ENCODE data around the gene EEA1.

The EEA1 gene

GRCh38 chr12:92740411-92740810 is 188.7 kb downstream of the EEA1 start:
- no peak for DNase-seq

- no peak for DNase-seq
Measured at GRCh38 chr12:92739113-92739512, 190.0 kb downstream of the EEA1 start.

GRCh38 chr12:92737855-92738850 is 190.9 kb downstream of the EEA1 start:
- DNase-seq = no peak

GRCh38 chr12:92736605-92737004 is 192.5 kb downstream of the EEA1 start:
- no peak for DNase-seq

- no peak for DNase-seq
Measured at GRCh38 chr12:92735131-92735721, 193.9 kb downstream of the EEA1 start.

GRCh38 chr12:92733661-92734060 is 195.4 kb downstream of the EEA1 start:
- no peak for DNase-seq

GRCh38 chr12:92733181-92733580 is 195.9 kb downstream of the EEA1 start:
- no peak for DNase-seq

GRCh38 chr12:92732716-92733115 is 196.4 kb downstream of the EEA1 start:
- no peak for DNase-seq

- no peak for DNase-seq
Measured at GRCh38 chr12:92732216-92732615, 196.9 kb downstream of the EEA1 start.

GRCh38 chr12:92730758-92731157 is 198.3 kb downstream of the EEA1 start:
- DNase-seq = no peak

GRCh38 chr12:92729773-92730305 is 199.3 kb downstream of the EEA1 start:
- DNase-seq = no peak

- DNase-seq = no peak
Measured at GRCh38 chr12:92726850-92727249, 202.2 kb downstream of the EEA1 start.

GRCh38 chr12:92722897-92723296 is 206.2 kb downstream of the EEA1 start:
- DNase-seq = no peak

GRCh38 chr12:92721656-92722055 is 207.4 kb downstream of the EEA1 start:
- DNase-seq = no peak

GRCh38 chr12:92721130-92721529 is 208.0 kb downstream of the EEA1 start:
- no peak for DNase-seq
